ENCODE data around the gene SEMA4A. TPM values are rescaled to one million over a fixed set of nuclear protein-coding genes. Genes with fewer than 3 reads are reported as not detected.
"Not testable (repeated sequence)": the region's sequence is repeated elsewhere in the genome, so short reads cannot be mapped to it uniquely, and the experiment has no call there.

Gene SEMA4A
- total and polyA plus RNA-seq, 2 of the 8 experiments (the other 6 are each of a cell fraction or from before 2014, with no cell fraction given): 7.3 to 10.6 TPM

GRCh38 chr1:156116731-156117130 is 36.7 kb upstream of the SEMA4A start:
- not testable (repeated sequence) for H3K79me2 ChIP-seq (ENCODE audit: control insufficient read depth in 1 of 2, insufficient read depth in 2 of 2, low read length in 2 of 2); H3K14ac ChIP-seq (ENCODE audit: insufficient read length)

More at GRCh38 chr1:156116731-156117130, 36.7 kb upstream of the SEMA4A start:
- POLR2A ChIA-PET (ENCODE audit: partially characterized antibody): interaction anchor here (0.6 to 28.0 kb wide), 5 partner anchors 11 to 1489 kb away, joined by 3 to 763 read pairs (median 5); partner anchors contain the start of gene MEX3A
- CTCF ChIA-PET (ENCODE audit: partially characterized antibody): interaction anchor here (1.1 to 42.4 kb wide), 3 partner anchors 10 to 50 kb away, joined by 3 to 1994 read pairs (median 261); partner anchors contain the start of gene MEX3A
- not testable (repeated sequence) for H3K56ac ChIP-seq (replicated peaks; ENCODE audit: insufficient read length, low read depth, low read length); H3K27me3 ChIP-seq (replicated peaks in 1 of 4; ENCODE audit: control insufficient read depth in 3 of 4, extremely low read depth in 1 of 4, insufficient read depth in 3 of 4, low read length in 3 of 4); H2AK5ac ChIP-seq (ENCODE audit: low read depth, low read length); H3K4ac ChIP-seq (replicated peaks; ENCODE audit: insufficient read length, low read depth, low read length); H3K23ac ChIP-seq (ENCODE audit: insufficient read length); H2BK15ac ChIP-seq (ENCODE audit: low read length); H3K9me3 ChIP-seq (ENCODE audit: insufficient read depth in 2 of 2, low read depth in 1 of 2, low read length in 1 of 2); H3K27ac ChIP-seq (ENCODE audit: low read depth, low read length); DNase-seq (ENCODE audit: low read depth in 1 of 2, low spot score in 2 of 2); H2BK12ac ChIP-seq (ENCODE audit: low read depth, low read length); H3K9ac ChIP-seq (replicated peaks in 1 of 4; ENCODE audit: extremely low read depth in 1 of 4, low read depth in 3 of 4, low read length in 3 of 4); H2BK120ac ChIP-seq (replicated peaks; ENCODE audit: low read depth, low read length); H3K4me2 ChIP-seq (ENCODE audit: insufficient read depth in 1 of 2, low read depth in 2 of 2, low read length in 2 of 2); FAIRE-seq; H3K18ac ChIP-seq (ENCODE audit: extremely low read depth, low read length); H2AFZ ChIP-seq (ENCODE audit: low read length); H3K36me3 ChIP-seq (ENCODE audit: control insufficient read depth in 2 of 4, insufficient read depth in 4 of 4, low read length in 3 of 4); H4K5ac ChIP-seq (ENCODE audit: insufficient read length, low read depth, low read length); H3K79me1 ChIP-seq (ENCODE audit: low read depth, low read length); H2BK5ac ChIP-seq (ENCODE audit: low read depth, low read length); H2BK20ac ChIP-seq (ENCODE audit: low read length); H4K8ac ChIP-seq (ENCODE audit: extremely low read depth, insufficient read depth, low read length); H4K91ac ChIP-seq (replicated peaks; ENCODE audit: insufficient read length, low read length); H3K4me3 ChIP-seq (ENCODE audit: extremely low read depth in 1 of 4, insufficient read depth in 2 of 4, low read depth in 3 of 4, low read length in 4 of 4)
- 88% methylated on average over 5 of the region's 5 CpGs; no CpG with 5 or more reads in 1 of the 2 experiments for WGBS, 2 experiments (ENCODE audit: extremely low coverage in 1 of 2, insufficient coverage in 1 of 2, insufficient read length in 1 of 2, insufficient replicate concordance in 2 of 2, low coverage in 1 of 2, low lambda C conversion rate in 2 of 2, missing lambda C conversion rate in 1 of 2)
- Histone ChIP-seq H3K4me1 (replicated peaks in 1 of 4; ENCODE audit: control insufficient read depth in 3 of 4, insufficient read depth in 4 of 4, low read length in 3 of 4) (peaks cover 0 to 19% (median 16%) of the 10 kb centered on the region in 4 experiments; a peak in 6 of 7 replicates), H4K20me1 (replicated peaks in 1 of 2; ENCODE audit: control insufficient read depth in 1 of 2, insufficient read depth in 2 of 2, low read length in 2 of 2) (peaks cover 10 to 14% of the 10 kb centered on the region in 2 experiments), H3K23me2 (ENCODE audit: low read depth, low read length) (peaks cover 13% of the 10 kb centered on the region)
